Mesendoderm (in vitro differentiated cells): ENCODE results near the gene SVOPL.

Experiments used
- DNase-seq: peaks from one replicate; pipeline ENCODE4 v3.0.0; 2013
- H2AK5ac ChIP-seq: 2 replicates; pipeline ENCODE4 v1.6.1; 2013; ENCODE audit warnings: low read length, inconsistent platforms
- H2BK120ac ChIP-seq: 2 replicates; pipeline ENCODE4 v1.6.1; 2013; ENCODE audit warnings: low read depth, mild to moderate bottlenecking, low read length, moderate library complexity, mixed read lengths
- H2BK15ac ChIP-seq: replicated peaks from 2 replicates; pipeline ENCODE4 v1.6.1; 2013; ENCODE audit warnings: low read depth, mild to moderate bottlenecking, moderate library complexity
- H2BK5ac ChIP-seq: 2 replicates; pipeline ENCODE4 v1.6.1; 2013; ENCODE audit warnings: low read length, inconsistent platforms
- H3K18ac ChIP-seq: 2 replicates; pipeline ENCODE4 v1.6.1; 2013; ENCODE audit warnings: mild to moderate bottlenecking, low read length, mixed read lengths
- H3K23ac ChIP-seq: one replicate; pipeline ENCODE4 v1.6.1; 2013; ENCODE audit warnings: low read length
- H3K27ac ChIP-seq: 2 replicates; pipeline ENCODE4 v1.5.1; 2013; ENCODE audit warnings: low read depth, mild to moderate bottlenecking, inconsistent platforms, low read length, moderate library complexity
- H3K27me3 ChIP-seq: 2 replicates; pipeline ENCODE4 v1.6.1; 2013; ENCODE audit warnings: low read length, control low read depth, mild to moderate bottlenecking, inconsistent platforms; ENCODE audit not compliant: insufficient read depth, poor library complexity
- H3K36me3 ChIP-seq: 2 replicates; pipeline ENCODE4 v1.6.1; 2013; ENCODE audit warnings: low read length, inconsistent platforms; ENCODE audit not compliant: control insufficient read depth, insufficient read depth
- H3K4ac ChIP-seq: one replicate; pipeline ENCODE4 v1.6.1; 2013; ENCODE audit warnings: low read depth, mild to moderate bottlenecking, low read length, moderate library complexity
- H3K4me1 ChIP-seq: 2 replicates; pipeline ENCODE4 v1.6.1; 2013; ENCODE audit warnings: low read depth, low read length, inconsistent platforms; ENCODE audit not compliant: control insufficient read depth
- H3K4me2 ChIP-seq: 2 replicates; pipeline ENCODE4 v1.6.1; 2013; ENCODE audit warnings: low read length
- H3K4me3 ChIP-seq: 2 replicates; pipeline ENCODE4 v1.5.1; 2013; ENCODE audit warnings: mild to moderate bottlenecking, low read length
- H3K56ac ChIP-seq: one replicate; pipeline ENCODE4 v1.6.1; 2013; ENCODE audit warnings: low read length
- H3K79me1 ChIP-seq: 2 replicates; pipeline ENCODE4 v1.6.1; 2013; ENCODE audit warnings: low read length, inconsistent platforms
- H3K79me2 ChIP-seq: 2 replicates; pipeline ENCODE4 v1.6.1; 2013; ENCODE audit warnings: mild to moderate bottlenecking, low read length; ENCODE audit not compliant: control insufficient read depth, insufficient read depth
- H3K9ac ChIP-seq: 2 replicates; pipeline ENCODE4 v1.6.1; 2013; ENCODE audit warnings: low read length, inconsistent platforms
- H4K5ac ChIP-seq: one replicate; pipeline ENCODE4 v1.6.1; 2013; ENCODE audit warnings: low read length
- H4K8ac ChIP-seq: one replicate; pipeline ENCODE4 v1.6.1; 2013; ENCODE audit warnings: low read depth, mild to moderate bottlenecking, control low read depth, low read length, moderate library complexity
- WGBS: extraction: QIAGEN DNeasy Blood & Tissue Kit; methylation state at CpG from one replicate; pipeline ENCODE4 v1.1.7; 2013; ENCODE audit warnings: low lambda C conversion rate, missing lambda C conversion rate; ENCODE audit not compliant: insufficient coverage; ENCODE audit errors: extremely low coverage; 5-methylcytosine and 5-hydroxymethylcytosine counted together

Gene SVOPL

DNA sequence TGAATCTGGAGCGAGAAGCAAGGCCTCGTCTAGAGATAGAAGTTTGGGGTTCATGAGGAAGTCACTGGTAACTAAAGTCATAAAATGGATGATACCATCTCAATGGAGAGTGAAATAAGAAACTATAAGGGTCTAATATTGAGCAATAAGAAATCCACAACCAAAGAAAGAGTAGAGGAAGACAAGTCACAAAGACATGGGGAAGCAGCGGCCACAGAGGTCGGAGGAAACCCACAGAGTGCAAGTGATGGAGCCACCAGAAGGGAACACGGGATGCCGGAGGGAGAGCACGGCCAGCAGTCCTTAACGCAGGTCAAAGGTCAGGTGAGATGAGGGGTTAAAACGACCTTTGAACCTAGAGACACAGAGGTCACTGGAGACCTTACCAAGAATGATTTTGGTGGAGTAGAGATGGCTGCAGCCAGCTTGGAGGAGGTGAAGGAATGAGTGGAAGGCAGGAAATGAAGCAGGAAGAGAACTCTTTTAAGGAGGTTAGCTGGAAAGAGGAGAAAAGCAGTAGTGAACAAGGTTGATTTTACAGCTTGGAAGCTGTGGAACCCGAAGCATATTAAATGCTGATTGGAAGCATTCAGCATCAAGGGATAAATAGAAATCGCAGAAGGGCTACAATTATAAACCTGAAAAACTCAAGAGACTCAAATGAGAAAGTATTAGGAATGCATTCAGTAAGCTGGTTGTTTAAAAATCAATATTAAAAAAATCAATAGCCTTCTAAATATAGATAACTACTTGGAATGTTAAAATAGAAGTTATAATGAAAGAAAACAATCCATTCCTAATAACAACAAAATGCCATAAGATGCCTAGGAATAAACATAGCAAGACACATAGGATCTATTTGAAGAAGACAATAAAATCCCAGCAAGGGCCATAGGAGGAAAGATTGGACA, 93.7 kb downstream of the SVOPL start:
- no peak for DNase-seq
- Histone ChIP-seq H3K79me2 (no peaks in the 10 kb centered on the region), H3K79me1 (no peaks in the 10 kb centered on the region), H3K36me3 (no peaks in the 10 kb centered on the region), H2BK15ac (no peak overlapping the region), H2BK120ac (no peak overlapping the region), H3K4me2 (no peak overlapping the region), H3K4me3 (no peak overlapping the region), H3K27me3 (no peaks in the 10 kb centered on the region), H4K5ac (no peak overlapping the region), H3K56ac (no peak overlapping the region), H3K27ac (no peak overlapping the region), H3K4me1 (no peaks in the 10 kb centered on the region), H3K4ac (no peak overlapping the region), H2BK5ac (no peak overlapping the region), H3K18ac (no peak overlapping the region), H3K23ac (no peak overlapping the region), H3K9ac (no peak overlapping the region), H2AK5ac (no peak overlapping the region), H4K8ac (no peak overlapping the region)
- WGBS = no CpG with 5 or more reads among the region's 11 CpGs

DNA sequence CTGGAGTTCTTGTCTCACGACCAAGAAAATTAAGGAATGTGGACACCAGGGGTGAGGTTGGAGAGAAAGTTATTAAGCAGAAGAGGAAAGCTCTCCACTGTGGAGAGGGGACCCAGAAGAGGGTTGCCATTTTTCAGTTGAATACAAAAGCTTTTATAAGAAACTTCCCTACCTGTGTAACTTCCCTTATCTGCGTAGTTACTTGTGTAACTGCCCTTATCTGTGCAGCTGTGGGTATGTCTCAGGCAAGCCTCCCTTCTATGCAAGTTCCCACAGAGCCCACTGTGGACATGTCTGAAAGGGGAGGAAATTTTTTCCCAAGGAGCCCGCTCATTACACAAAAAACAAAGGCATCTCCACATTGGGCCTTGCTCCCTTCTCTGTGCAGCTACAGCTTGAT, 94.9 kb downstream of the SVOPL start:
- DNase-seq = no peak
- H3K79me2 ChIP-seq = no peaks in the 10 kb centered on the region
- WGBS = no CpG with 5 or more reads among the region's 3 CpGs
- H4K5ac ChIP-seq = no peak overlapping the region
- no peak overlapping the region for H2AK5ac ChIP-seq
- no peak overlapping the region for H4K8ac ChIP-seq
- H3K18ac ChIP-seq = no peak overlapping the region
- H3K79me1 ChIP-seq = no peaks in the 10 kb centered on the region
- no peak overlapping the region for H2BK120ac ChIP-seq
- H2BK5ac ChIP-seq = no peak overlapping the region
- H3K56ac ChIP-seq = no peak overlapping the region
- no peak overlapping the region for H3K4ac ChIP-seq
- H3K4me2 ChIP-seq = no peak overlapping the region
- H3K4me3 ChIP-seq = no peak overlapping the region
- H3K36me3 ChIP-seq = no peaks in the 10 kb centered on the region
- no peak overlapping the region for H3K9ac ChIP-seq
- no peak overlapping the region for H3K27ac ChIP-seq
- H3K27me3 ChIP-seq = no peaks in the 10 kb centered on the region
- H3K4me1 ChIP-seq = no peaks in the 10 kb centered on the region
- no peak overlapping the region for H3K23ac ChIP-seq
- H2BK15ac ChIP-seq = no peak overlapping the region

DNA sequence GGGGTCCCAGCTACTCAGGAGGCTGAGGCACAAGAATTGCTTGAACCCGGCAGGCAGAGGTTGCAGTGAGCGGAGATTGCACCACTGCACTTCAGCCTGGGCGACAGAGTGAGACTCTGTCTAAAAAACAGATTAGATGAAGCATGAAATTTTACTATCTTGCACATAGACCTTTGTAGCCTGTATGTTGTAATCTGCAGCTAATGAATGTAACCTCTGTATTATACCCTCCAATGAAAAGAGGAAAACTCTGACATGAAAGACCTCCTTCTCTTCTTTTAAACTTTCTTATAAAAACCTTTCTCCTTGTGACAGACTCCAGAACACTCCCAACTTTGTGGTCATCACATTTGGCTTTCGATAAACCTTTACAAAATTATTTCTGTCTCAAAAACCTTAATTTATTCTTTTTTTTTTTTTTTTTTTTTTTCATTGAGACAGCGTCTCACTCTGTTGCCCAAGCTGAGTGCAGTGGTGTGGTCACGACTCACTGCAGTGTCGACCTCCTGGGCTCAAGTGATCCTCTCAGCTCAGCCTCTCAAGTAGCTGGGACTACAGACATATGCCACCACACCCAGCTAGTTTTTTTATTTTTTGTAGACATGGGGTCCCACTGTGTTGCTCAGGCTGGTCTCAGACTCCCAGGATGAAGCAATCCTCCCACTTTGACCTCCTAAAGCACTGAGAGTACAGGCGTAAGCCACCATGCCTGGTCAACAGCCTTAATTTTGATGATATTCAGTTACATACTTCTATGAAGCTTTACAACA, 97.4 kb downstream of the SVOPL start:
- Histone ChIP-seq H4K8ac (no peak overlapping the region), H3K27me3 (no peaks in the 10 kb centered on the region), H3K4me2 (no peak overlapping the region), H3K23ac (no peak overlapping the region), H3K18ac (no peak overlapping the region), H3K27ac (no peak overlapping the region), H2AK5ac (no peak overlapping the region), H3K56ac (no peak overlapping the region), H2BK15ac (no peak overlapping the region), H3K9ac (no peak overlapping the region), H3K4me3 (no peak overlapping the region), H2BK5ac (no peak overlapping the region), H3K4ac (no peak overlapping the region), H2BK120ac (no peak overlapping the region), H3K79me2 (no peaks in the 10 kb centered on the region), H3K36me3 (no peaks in the 10 kb centered on the region), H3K4me1 (no peaks in the 10 kb centered on the region), H4K5ac (no peak overlapping the region), H3K79me1 (no peaks in the 10 kb centered on the region)
- no CpG with 5 or more reads among the region's 8 CpGs for WGBS
- DNase-seq = no peak

DNA sequence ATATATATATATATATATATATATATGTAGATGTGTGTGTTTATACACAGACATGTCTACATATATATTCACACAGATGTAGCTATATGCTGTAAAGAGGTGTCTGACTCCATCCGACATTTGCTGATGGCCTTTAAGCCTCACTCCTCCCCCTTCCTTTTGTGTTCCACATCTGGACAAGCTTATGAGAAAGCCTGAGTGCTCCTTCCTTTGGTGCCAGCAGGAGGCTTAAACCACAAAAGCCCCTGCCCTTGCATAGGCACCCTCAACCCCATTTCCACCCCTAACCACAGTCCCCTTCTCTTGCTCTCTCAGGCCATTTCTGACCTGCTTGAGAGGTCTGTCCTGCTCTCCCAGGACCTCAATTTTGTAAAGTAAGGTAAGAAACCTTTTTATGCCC, 98.7 kb downstream of the SVOPL start:
- Histone ChIP-seq H2BK120ac (no peak overlapping the region), H3K18ac (no peak overlapping the region), H2AK5ac (no peak overlapping the region), H3K36me3 (no peaks in the 10 kb centered on the region), H3K4ac (no peak overlapping the region), H2BK15ac (no peak overlapping the region), H3K9ac (no peak overlapping the region), H3K56ac (no peak overlapping the region), H4K5ac (no peak overlapping the region), H3K79me1 (no peaks in the 10 kb centered on the region), H3K23ac (no peak overlapping the region), H3K4me1 (no peaks in the 10 kb centered on the region), H3K79me2 (no peaks in the 10 kb centered on the region), H3K4me2 (no peak overlapping the region), H4K8ac (no peak overlapping the region), H3K4me3 (no peak overlapping the region), H2BK5ac (no peak overlapping the region), H3K27me3 (no peaks in the 10 kb centered on the region), H3K27ac (no peak overlapping the region)
- no peak for DNase-seq
- WGBS = no CpG with 5 or more reads among the region's 1 CpG

DNA sequence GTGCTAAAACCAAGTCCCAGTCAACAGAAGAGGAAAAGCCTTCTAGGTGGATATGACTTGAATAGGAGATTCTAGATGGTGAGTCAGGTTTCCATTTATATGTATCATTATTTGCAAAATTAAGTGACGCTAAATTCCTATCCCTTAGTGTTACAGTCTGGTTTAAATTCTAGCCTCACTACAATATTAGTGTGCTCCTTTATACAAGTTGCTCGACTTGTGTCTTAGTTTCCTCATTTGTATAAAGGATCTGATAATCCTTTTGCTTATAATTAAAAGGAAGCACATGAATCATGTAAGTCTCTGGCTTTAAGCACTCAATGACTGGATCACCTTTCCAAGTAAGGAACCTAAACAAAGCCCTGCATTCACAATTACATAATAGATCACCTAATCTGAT, 105.7 kb downstream of the SVOPL start:
- Histone ChIP-seq H3K36me3 (no peaks in the 10 kb centered on the region), H3K4me2 (no peak overlapping the region), H2BK15ac (no peak overlapping the region), H2BK5ac (no peak overlapping the region), H4K5ac (no peak overlapping the region), H3K56ac (no peak overlapping the region), H3K18ac (no peak overlapping the region), H3K23ac (no peak overlapping the region), H4K8ac (no peak overlapping the region), H3K27ac (no peak overlapping the region), H2AK5ac (no peak overlapping the region), H3K79me2 (no peaks in the 10 kb centered on the region), H3K27me3 (no peaks in the 10 kb centered on the region), H3K79me1 (no peaks in the 10 kb centered on the region), H3K9ac (no peak overlapping the region), H3K4me3 (no peak overlapping the region), H3K4ac (no peak overlapping the region), H2BK120ac (no peak overlapping the region), H3K4me1 (no peaks in the 10 kb centered on the region)
- WGBS = no CpG with 5 or more reads among the region's 2 CpGs
- no peak for DNase-seq
